ENCODE results near the gene CANT1.

Gene CANT1

DNA sequence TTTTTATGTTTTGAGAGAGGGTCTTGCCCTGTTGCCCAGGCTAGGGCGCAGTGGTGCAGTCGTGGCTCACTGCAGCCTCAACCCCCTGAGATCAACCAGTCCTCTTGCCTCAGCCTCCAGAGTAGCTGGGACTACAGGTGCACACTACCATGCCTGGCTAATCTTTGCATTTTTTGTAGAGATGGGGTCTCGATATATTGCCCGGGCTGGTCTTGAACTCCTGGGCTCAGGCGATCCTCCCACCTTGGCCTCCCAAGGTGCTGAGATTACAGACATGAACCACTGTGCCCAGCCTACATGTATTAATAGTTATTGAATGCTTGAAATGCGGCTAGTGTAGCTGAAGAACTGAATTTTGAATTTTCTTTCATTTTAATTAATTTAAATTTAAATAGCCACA lies 26.6 kb upstream of the CANT1 start:
- H3K27me3 Mint-ChIP-seq (ENCODE audit: low read depth, poor library complexity): peaks cover 35% of the 10 kb centered on the region
- no peak for DNase-seq
- no peaks in the 10 kb centered on the region for H3K9me3 Mint-ChIP-seq
- H3K27ac Mint-ChIP-seq: no peak overlapping the region
- peaks cover 6% of the 10 kb centered on the region for H3K4me1 Mint-ChIP-seq
- H3K36me3 Mint-ChIP-seq (ENCODE audit: low read depth): no peaks in the 10 kb centered on the region
- TF ChIP-seq, protein P1, sequence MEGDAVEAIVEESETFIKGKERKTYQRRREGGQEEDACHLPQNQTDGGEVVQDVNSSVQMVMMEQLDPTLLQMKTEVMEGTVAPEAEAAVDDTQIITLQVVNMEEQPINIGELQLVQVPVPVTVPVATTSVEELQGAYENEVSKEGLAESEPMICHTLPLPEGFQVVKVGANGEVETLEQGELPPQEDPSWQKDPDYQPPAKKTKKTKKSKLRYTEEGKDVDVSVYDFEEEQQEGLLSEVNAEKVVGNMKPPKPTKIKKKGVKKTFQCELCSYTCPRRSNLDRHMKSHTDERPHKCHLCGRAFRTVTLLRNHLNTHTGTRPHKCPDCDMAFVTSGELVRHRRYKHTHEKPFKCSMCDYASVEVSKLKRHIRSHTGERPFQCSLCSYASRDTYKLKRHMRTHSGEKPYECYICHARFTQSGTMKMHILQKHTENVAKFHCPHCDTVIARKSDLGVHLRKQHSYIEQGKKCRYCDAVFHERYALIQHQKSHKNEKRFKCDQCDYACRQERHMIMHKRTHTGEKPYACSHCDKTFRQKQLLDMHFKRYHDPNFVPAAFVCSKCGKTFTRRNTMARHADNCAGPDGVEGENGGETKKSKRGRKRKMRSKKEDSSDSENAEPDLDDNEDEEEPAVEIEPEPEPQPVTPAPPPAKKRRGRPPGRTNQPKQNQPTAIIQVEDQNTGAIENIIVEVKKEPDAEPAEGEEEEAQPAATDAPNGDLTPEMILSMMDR (IDR thresholded peaks at IDR 0.05): no peak
- H3K4me3 Mint-ChIP-seq: no peak overlapping the region

DNA sequence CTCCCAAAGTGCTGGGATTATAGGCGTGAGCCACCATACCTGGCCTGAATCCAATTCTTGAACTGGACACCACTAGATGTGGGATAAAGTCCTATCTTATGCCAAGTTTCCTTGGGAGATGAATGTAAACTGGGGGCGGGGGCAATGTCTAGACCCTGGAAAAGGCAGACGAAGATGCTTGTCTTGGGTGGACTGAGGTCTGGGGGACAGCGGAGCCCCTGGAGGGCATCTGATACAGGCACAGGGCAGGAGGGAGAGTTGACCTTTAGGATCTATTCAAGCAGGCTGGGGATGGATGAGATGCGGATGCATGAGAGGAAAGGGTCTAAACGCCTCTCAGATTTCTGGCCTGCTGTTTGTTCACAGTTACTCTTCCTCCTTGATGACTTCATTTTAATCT lies 26.1 kb upstream of the CANT1 start:
- H3K36me3 Mint-ChIP-seq (ENCODE audit: low read depth): no peaks in the 10 kb centered on the region
- peaks cover 39% of the 10 kb centered on the region for H3K27me3 Mint-ChIP-seq (ENCODE audit: low read depth, poor library complexity)
- peaks cover 6% of the 10 kb centered on the region for H3K4me1 Mint-ChIP-seq
- TF ChIP-seq, protein P1 (IDR thresholded peaks at IDR 0.05): no peak
- no peaks in the 10 kb centered on the region for H3K9me3 Mint-ChIP-seq
- H3K27ac Mint-ChIP-seq: no peak overlapping the region
- no peak for DNase-seq
- no peak overlapping the region for H3K4me3 Mint-ChIP-seq

DNA sequence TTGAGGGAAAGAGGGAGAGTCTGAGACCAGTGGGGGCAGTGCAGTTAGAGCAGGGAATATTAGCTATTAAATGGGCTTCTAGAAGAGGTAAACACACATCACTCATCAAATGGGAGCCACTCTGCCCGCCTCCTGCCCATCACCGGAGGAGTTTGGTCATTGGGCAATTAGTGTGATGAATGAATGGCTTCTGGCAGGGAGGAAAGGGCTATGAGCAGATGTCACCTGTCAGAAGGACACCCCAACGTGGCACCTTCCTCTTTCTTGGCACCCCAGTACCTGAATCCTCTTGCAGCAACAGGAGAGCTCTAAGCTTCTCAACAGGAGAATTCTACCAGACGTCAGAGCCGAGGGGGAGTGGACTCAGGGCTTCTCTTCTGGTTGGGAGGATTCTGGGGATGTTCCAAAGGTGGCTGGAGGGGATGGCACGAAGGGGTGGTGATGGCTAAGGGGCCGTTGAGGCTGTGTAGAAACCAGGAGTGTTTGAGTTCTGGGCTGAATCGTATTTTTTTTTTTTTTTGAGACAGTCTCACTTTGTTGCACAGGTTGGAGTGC lies 25.4 kb upstream of the CANT1 start:
- Mint-ChIP-seq H3K4me3 (no peak overlapping the region), H3K4me1 (peaks cover 6% of the 10 kb centered on the region), H3K27ac (no peak overlapping the region), H3K36me3 (ENCODE audit: low read depth) (no peaks in the 10 kb centered on the region), H3K9me3 (no peaks in the 10 kb centered on the region), H3K27me3 (ENCODE audit: low read depth, poor library complexity) (peaks cover 42% of the 10 kb centered on the region)
- DNase-seq: no peak
- TF ChIP-seq, protein P1 (IDR thresholded peaks at IDR 0.05): no peak

GRCh38 chr17:79033741-79034501 lies 24.4 kb upstream of the CANT1 start:
- no peak for DNase-seq
- Mint-ChIP-seq H3K36me3 (ENCODE audit: low read depth) (no peaks in the 10 kb centered on the region), H3K27me3 (ENCODE audit: low read depth, poor library complexity) (peaks cover 53% of the 10 kb centered on the region), H3K4me1 (peaks cover 6% of the 10 kb centered on the region), H3K27ac (no peak overlapping the region), H3K4me3 (no peak overlapping the region), H3K9me3 (no peaks in the 10 kb centered on the region)
- TF ChIP-seq, protein P1 (IDR thresholded peaks at IDR 0.05): no peak

GRCh38 chr17:79033046-79033616 lies 23.6 kb upstream of the CANT1 start:
- no peak for DNase-seq
- Mint-ChIP-seq H3K9me3 (no peaks in the 10 kb centered on the region), H3K4me3 (no peak overlapping the region), H3K36me3 (ENCODE audit: low read depth) (no peaks in the 10 kb centered on the region), H3K27ac (no peak overlapping the region), H3K4me1 (peaks cover 6% of the 10 kb centered on the region), H3K27me3 (ENCODE audit: low read depth, poor library complexity) (peaks cover 61% of the 10 kb centered on the region)
- TF ChIP-seq, protein P1 (IDR thresholded peaks at IDR 0.05): no peak

All from nephron progenitor cell (in vitro differentiated cells).